ENCODE results near the gene FBXO27. TPM values are rescaled to one million over a fixed set of nuclear protein-coding genes. Genes with fewer than 3 reads are reported as not detected.

FBXO27 gene
- total RNA-seq, 1 experiment from 2014 or later, result 0.45 TPM

- no TSS peak for BruUV-seq (replicated peaks)
- no peak for TF ChIP-seq EZH2 (IDR thresholded peaks at IDR 0.05; ENCODE audit: borderline replicate concordance, low read depth, low read length, poor library complexity, severe bottlenecking)
- TF ChIP-seq, protein P1, sequence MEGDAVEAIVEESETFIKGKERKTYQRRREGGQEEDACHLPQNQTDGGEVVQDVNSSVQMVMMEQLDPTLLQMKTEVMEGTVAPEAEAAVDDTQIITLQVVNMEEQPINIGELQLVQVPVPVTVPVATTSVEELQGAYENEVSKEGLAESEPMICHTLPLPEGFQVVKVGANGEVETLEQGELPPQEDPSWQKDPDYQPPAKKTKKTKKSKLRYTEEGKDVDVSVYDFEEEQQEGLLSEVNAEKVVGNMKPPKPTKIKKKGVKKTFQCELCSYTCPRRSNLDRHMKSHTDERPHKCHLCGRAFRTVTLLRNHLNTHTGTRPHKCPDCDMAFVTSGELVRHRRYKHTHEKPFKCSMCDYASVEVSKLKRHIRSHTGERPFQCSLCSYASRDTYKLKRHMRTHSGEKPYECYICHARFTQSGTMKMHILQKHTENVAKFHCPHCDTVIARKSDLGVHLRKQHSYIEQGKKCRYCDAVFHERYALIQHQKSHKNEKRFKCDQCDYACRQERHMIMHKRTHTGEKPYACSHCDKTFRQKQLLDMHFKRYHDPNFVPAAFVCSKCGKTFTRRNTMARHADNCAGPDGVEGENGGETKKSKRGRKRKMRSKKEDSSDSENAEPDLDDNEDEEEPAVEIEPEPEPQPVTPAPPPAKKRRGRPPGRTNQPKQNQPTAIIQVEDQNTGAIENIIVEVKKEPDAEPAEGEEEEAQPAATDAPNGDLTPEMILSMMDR (conservative IDR thresholded peaks at IDR 0.05; ENCODE audit: low read depth, low read length), result no peak
- Histone ChIP-seq H3K36me3 (ENCODE audit: insufficient read depth, low read length, poor library complexity, severe bottlenecking) (no peaks in the 10 kb centered on the region), H3K4me1 (ENCODE audit: insufficient read depth, low read length, poor library complexity, severe bottlenecking) (peaks cover 14% of the 10 kb centered on the region), H3K9me3 (ENCODE audit: low read depth, low read length, poor library complexity, severe bottlenecking) (no peaks in the 10 kb centered on the region), H3K27me3 (replicated peaks; ENCODE audit: insufficient read depth, low read depth, low read length, poor library complexity) (no peaks in the 10 kb centered on the region), H3K27ac (ENCODE audit: low read depth, low read length, poor library complexity, severe bottlenecking) (peak overlapping the region; percentile 91), H3K4me3 (ENCODE audit: low read depth, low read length, poor library complexity, severe bottlenecking) (peak overlapping the region; percentile 75)
- POLR2A ChIA-PET (ENCODE audit: low non-redundant PET), result interaction anchor here (0.7 kb wide), 1 partner anchor 23 kb away, joined by 4 read pairs; no protein-coding TSS in a partner anchor
- CTCF ChIA-PET, result interaction anchor here (0.8 kb wide), 1 partner anchor 13 kb away, joined by 5 read pairs; no protein-coding TSS in a partner anchor
- DNase-seq (ENCODE audit: low spot score), result peak; percentile 50
- intact Hi-C loops (cut with micrococcal nuclease; ENCODE audit: unreplicated experiment), result loop anchor here (10.0 kb wide), 1 partner anchor 140 kb away; no protein-coding TSS in a partner anchor
Measured at GRCh38 chr19:38974624-38975213, 57.6 kb downstream of the FBXO27 start.

Other genes with a start within 250 kb of the FBXO27 start
- not detected in 2 replicates for gene LGALS7B, start 243.3 kb downstream of the FBXO27 start, total RNA-seq (2021)
- gene LGALS4, start 219.6 kb downstream of the FBXO27 start, total RNA-seq (2021), result 0.32 and 0.81 TPM in 2 replicates
- 83.1 and 102 TPM in 2 replicates for gene ECH1, start 200.8 kb downstream of the FBXO27 start, total RNA-seq (2021)
- gene HNRNPL, start 182.6 kb downstream of the FBXO27 start, total RNA-seq (2021), result 642 and 647 TPM in 2 replicates
- gene RINL, start 154.3 kb downstream of the FBXO27 start, total RNA-seq (2021), result 5.7 and 7.4 TPM in 2 replicates
- 30.0 and 32.2 TPM in 2 replicates for gene SIRT2, start 132.9 kb downstream of the FBXO27 start, total RNA-seq (2021)
- 42.4 and 51.9 TPM in 2 replicates for gene NFKBIB, start 132.6 kb downstream of the FBXO27 start, total RNA-seq (2021)
- 0.67 and 1.2 TPM in 2 replicates for gene CCER2, start 120.4 kb downstream of the FBXO27 start, total RNA-seq (2021)
- gene SARS2, start 101.8 kb downstream of the FBXO27 start, total RNA-seq (2021), result 56.3 and 58.6 TPM in 2 replicates
- 69.5 and 81.9 TPM in 2 replicates for gene MRPS12, start 101.6 kb downstream of the FBXO27 start, total RNA-seq (2021)
- gene FBXO17, start 56.8 kb downstream of the FBXO27 start, total RNA-seq (2021), result 26.0 and 29.9 TPM in 2 replicates
- not detected in 2 replicates for gene ACP7, start 51.8 kb upstream of the FBXO27 start, total RNA-seq (2021)
- 55.2 and 59.0 TPM in 2 replicates for gene PAK4, start 93.2 kb upstream of the FBXO27 start, total RNA-seq (2021)
- gene NCCRP1, start 164.4 kb upstream of the FBXO27 start, total RNA-seq (2021), result not detected in 2 replicates
- not detected in 2 replicates for gene SYCN, start 171.7 kb upstream of the FBXO27 start, total RNA-seq (2021)
- not detected in 2 replicates for gene IFNL3, start 212.5 kb upstream of the FBXO27 start, total RNA-seq (2021)
- not detected in 2 replicates for gene IFNL4, start 216.3 kb upstream of the FBXO27 start, total RNA-seq (2021)
- not detected in 2 replicates for gene IFNL2, start 235.8 kb upstream of the FBXO27 start, total RNA-seq (2021)